Lower leg skin (tissue), 3 donors: ENCODE results near the gene WNK2.

ENCODE experiments used
- POLR2A ChIP-seq, 2 donors: fragments of 450-650 bp; IDR thresholded peaks; one replicate each; pipeline ENCODE4 v1.6.1; 2016 to 2017; ENCODE audit warnings: antibody characterized with exemption in 2 of 2, mild to moderate bottlenecking in 1 of 2, moderate library complexity in 1 of 2
- TF ChIP-seq, protein P1 (sequence below), 3 donors: fragments of 450-650 bp; IDR thresholded peaks; one replicate each; pipeline ENCODE4 v1.5.1; 2016; ENCODE audit warnings: antibody characterized with exemption in 3 of 3, mild to moderate bottlenecking in 3 of 3, moderate library complexity in 2 of 3

DNA sequence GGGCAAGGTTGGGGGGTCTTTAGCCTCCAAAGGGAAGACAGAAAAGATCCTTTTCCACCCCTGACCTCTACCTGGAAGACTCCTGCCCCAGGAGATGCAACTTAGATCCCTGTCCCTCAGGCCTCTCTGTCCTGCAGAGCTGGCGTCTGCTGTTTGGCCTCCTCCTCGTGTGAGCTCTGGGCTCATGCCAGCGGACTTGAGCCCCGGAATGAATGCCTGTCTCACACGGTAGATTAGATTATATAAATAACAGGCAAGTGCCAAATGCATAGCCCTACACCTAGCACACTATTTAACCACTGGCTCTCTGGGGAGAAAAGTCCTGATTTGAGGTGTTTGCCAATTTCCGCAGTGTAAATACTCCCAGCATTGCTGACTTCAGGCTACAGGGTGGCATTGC, 1.4 kb upstream of the WNK2 start:
- TF ChIP-seq, protein P1, sequence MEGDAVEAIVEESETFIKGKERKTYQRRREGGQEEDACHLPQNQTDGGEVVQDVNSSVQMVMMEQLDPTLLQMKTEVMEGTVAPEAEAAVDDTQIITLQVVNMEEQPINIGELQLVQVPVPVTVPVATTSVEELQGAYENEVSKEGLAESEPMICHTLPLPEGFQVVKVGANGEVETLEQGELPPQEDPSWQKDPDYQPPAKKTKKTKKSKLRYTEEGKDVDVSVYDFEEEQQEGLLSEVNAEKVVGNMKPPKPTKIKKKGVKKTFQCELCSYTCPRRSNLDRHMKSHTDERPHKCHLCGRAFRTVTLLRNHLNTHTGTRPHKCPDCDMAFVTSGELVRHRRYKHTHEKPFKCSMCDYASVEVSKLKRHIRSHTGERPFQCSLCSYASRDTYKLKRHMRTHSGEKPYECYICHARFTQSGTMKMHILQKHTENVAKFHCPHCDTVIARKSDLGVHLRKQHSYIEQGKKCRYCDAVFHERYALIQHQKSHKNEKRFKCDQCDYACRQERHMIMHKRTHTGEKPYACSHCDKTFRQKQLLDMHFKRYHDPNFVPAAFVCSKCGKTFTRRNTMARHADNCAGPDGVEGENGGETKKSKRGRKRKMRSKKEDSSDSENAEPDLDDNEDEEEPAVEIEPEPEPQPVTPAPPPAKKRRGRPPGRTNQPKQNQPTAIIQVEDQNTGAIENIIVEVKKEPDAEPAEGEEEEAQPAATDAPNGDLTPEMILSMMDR (IDR thresholded peaks at IDR 0.05): no peak
- TF ChIP-seq POLR2A (IDR thresholded peaks at IDR 0.05): no peak
